ENCODE data around the gene AQP12A.
"Not testable (repeated sequence)": the region's sequence is repeated elsewhere in the genome, so short reads cannot be mapped to it uniquely, and the experiment has no call there.

DNA sequence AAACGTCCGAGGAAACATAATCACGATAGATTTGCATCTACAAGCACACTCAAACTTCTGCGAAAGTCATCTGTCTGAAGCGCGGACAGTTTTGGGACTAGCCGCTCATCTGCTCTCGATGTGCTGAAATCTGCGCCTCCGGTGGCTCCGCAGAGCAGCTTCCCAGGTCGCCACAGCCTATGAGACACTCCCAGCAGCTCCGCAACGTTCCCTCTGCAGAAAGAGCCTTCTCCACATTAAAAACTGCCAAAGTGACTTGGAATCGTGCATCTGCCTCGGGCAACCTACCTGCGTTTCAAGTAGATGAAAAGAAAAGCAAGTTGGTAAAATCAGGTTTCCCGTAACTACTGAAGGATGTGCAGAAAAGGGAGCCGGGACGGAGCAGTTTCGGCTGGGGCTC, 8.9 kb downstream of the AQP12A start:
- TF ChIP-seq, protein P1, sequence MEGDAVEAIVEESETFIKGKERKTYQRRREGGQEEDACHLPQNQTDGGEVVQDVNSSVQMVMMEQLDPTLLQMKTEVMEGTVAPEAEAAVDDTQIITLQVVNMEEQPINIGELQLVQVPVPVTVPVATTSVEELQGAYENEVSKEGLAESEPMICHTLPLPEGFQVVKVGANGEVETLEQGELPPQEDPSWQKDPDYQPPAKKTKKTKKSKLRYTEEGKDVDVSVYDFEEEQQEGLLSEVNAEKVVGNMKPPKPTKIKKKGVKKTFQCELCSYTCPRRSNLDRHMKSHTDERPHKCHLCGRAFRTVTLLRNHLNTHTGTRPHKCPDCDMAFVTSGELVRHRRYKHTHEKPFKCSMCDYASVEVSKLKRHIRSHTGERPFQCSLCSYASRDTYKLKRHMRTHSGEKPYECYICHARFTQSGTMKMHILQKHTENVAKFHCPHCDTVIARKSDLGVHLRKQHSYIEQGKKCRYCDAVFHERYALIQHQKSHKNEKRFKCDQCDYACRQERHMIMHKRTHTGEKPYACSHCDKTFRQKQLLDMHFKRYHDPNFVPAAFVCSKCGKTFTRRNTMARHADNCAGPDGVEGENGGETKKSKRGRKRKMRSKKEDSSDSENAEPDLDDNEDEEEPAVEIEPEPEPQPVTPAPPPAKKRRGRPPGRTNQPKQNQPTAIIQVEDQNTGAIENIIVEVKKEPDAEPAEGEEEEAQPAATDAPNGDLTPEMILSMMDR (conservative IDR thresholded peaks at IDR 0.05 in 1 of 2, IDR thresholded peaks at IDR 0.05 in 1 of 2; ENCODE audit: low read depth in 1 of 2, low read length in 2 of 2): not testable (repeated sequence)
- not testable (repeated sequence) for TF ChIP-seq EZH2 (IDR thresholded peaks at IDR 0.05; ENCODE audit: low read length, missing control alignments)
